IPS-15b (cell line): ENCODE data around the gene HNRNPA3.

Experiments
- H3K27me3 ChIP-seq: one replicate; pipeline ENCODE4 v1.6.1; 2013; ENCODE audit warnings: low read length; ENCODE audit not compliant: control insufficient read depth, insufficient read depth
- H3K36me3 ChIP-seq: one replicate; pipeline ENCODE4 v1.6.1; 2013; ENCODE audit warnings: low read length; ENCODE audit not compliant: control insufficient read depth, insufficient read depth
- H3K4me1 ChIP-seq: one replicate; pipeline ENCODE4 v1.6.1; 2013; ENCODE audit warnings: mild to moderate bottlenecking, low read length; ENCODE audit not compliant: control insufficient read depth, insufficient read depth
- H3K4me3 ChIP-seq: one replicate; pipeline ENCODE4 v1.5.1; 2013; ENCODE audit warnings: low read depth, low read length
- H3K9ac ChIP-seq: one replicate; pipeline ENCODE4 v1.6.1; 2013; ENCODE audit warnings: low read depth, mild to moderate bottlenecking, low read length
- H3K9me3 ChIP-seq: one replicate; pipeline ENCODE4 v1.6.1; 2013; ENCODE audit warnings: mild to moderate bottlenecking, low read length; ENCODE audit not compliant: control insufficient read depth, insufficient read depth

Gene HNRNPA3

GRCh38 chr2:177270531-177270930 lies 57.9 kb downstream of the HNRNPA3 start:
- H3K36me3 ChIP-seq, result no peaks in the 10 kb centered on the region
- H3K4me3 ChIP-seq, result no peak overlapping the region
- no peaks in the 10 kb centered on the region for H3K9me3 ChIP-seq
- peaks cover 10% of the 10 kb centered on the region for H3K4me1 ChIP-seq
- H3K27me3 ChIP-seq, result no peaks in the 10 kb centered on the region
- no peak overlapping the region for H3K9ac ChIP-seq

GRCh38 chr2:177271981-177272666 lies 59.5 kb downstream of the HNRNPA3 start:
- Histone ChIP-seq H3K4me1 (peaks cover 4% of the 10 kb centered on the region), H3K36me3 (no peaks in the 10 kb centered on the region), H3K4me3 (no peak overlapping the region), H3K9me3 (no peaks in the 10 kb centered on the region), H3K27me3 (no peaks in the 10 kb centered on the region), H3K9ac (no peak overlapping the region)

- Histone ChIP-seq H3K4me1 (peaks cover 4% of the 10 kb centered on the region), H3K36me3 (no peaks in the 10 kb centered on the region), H3K9ac (no peak overlapping the region), H3K27me3 (no peaks in the 10 kb centered on the region), H3K4me3 (no peak overlapping the region), H3K9me3 (no peaks in the 10 kb centered on the region)
These were observed 60.2 kb downstream of the HNRNPA3 start for GRCh38 chr2:177272765-177273164.

GRCh38 chr2:177273408-177273807 lies 60.8 kb downstream of the HNRNPA3 start:
- no peaks in the 10 kb centered on the region for H3K27me3 ChIP-seq
- H3K36me3 ChIP-seq, result no peaks in the 10 kb centered on the region
- peaks cover 4% of the 10 kb centered on the region for H3K4me1 ChIP-seq
- no peak overlapping the region for H3K4me3 ChIP-seq
- no peaks in the 10 kb centered on the region for H3K9me3 ChIP-seq
- no peak overlapping the region for H3K9ac ChIP-seq
